ENCODE measurements around the gene RORC. TPM values are rescaled to one million over a fixed set of nuclear protein-coding genes. Genes with fewer than 3 reads are reported as not detected.

The RORC gene
- total RNA-seq, 1 experiment from 2014 or later: 0.26 TPM

DNA sequence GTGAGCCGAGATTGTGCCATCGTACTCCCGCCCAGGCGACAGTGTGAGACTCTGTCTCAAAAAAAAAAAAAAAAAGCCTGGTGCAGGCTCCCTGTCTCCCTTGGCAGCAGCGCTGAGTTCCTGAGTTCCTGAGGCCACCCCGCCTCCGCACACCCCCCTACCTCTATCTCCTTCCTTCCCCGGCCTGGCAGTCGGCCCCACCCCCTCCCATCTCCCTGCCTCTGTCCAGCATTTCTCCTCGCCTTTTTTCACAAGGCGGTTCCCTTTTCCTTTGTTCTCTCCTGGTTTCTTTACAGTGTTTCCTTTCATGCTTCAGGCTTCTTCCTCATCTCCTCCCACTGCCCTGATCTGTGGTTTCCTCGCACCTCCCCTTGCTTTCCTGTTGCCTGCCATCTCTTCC is 2.7 kb downstream of the RORC start:
- H3K27me3 ChIP-seq (ENCODE audit: low read length): no peaks in the 10 kb centered on the region
- ChIA-PET POLR2A (ENCODE audit: unreplicated experiment) (no interaction called here), CTCF (no interaction called here)
- H3K9me3 ChIP-seq (ENCODE audit: low read length): no peaks in the 10 kb centered on the region
- H4K20me1 ChIP-seq (ENCODE audit: low read length): no peaks in the 10 kb centered on the region
- no peaks in the 10 kb centered on the region for H3K36me3 ChIP-seq (ENCODE audit: low read depth, low read length)
- intact Hi-C loops (cut with micrococcal nuclease): no loop called here
- no peaks in the 10 kb centered on the region for H3K9me2 ChIP-seq (replicated peaks; ENCODE audit: low read length)
- H3K9ac ChIP-seq (ENCODE audit: low read length): no peak overlapping the region
- DNase-seq (peak; percentile 62), ATAC-seq (peak; percentile 65)
- H3K4me1 ChIP-seq (ENCODE audit: insufficient read depth, low read length): peaks cover 8% of the 10 kb centered on the region; the same call in 1 of the 2 replicates
- no peak for TF ChIP-seq EZH2 (IDR thresholded peaks at IDR 0.05; ENCODE audit: low read length, unreplicated experiment)
- no peak for TF ChIP-seq EZH2phosphoT487 (IDR thresholded peaks at IDR 0.05; ENCODE audit: borderline replicate concordance, low read length)
- TF ChIP-seq, protein P1, sequence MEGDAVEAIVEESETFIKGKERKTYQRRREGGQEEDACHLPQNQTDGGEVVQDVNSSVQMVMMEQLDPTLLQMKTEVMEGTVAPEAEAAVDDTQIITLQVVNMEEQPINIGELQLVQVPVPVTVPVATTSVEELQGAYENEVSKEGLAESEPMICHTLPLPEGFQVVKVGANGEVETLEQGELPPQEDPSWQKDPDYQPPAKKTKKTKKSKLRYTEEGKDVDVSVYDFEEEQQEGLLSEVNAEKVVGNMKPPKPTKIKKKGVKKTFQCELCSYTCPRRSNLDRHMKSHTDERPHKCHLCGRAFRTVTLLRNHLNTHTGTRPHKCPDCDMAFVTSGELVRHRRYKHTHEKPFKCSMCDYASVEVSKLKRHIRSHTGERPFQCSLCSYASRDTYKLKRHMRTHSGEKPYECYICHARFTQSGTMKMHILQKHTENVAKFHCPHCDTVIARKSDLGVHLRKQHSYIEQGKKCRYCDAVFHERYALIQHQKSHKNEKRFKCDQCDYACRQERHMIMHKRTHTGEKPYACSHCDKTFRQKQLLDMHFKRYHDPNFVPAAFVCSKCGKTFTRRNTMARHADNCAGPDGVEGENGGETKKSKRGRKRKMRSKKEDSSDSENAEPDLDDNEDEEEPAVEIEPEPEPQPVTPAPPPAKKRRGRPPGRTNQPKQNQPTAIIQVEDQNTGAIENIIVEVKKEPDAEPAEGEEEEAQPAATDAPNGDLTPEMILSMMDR (conservative IDR thresholded peaks at IDR 0.05; ENCODE audit: low read depth, low read length): no peak
- peak overlapping the region; percentile 23; the same call in 1 of the 2 replicates for H3K4me3 ChIP-seq (ENCODE audit: low read length)
- H3K27ac ChIP-seq (ENCODE audit: low read length): no peak overlapping the region
- no peaks in the 10 kb centered on the region for H3K79me2 ChIP-seq (ENCODE audit: low read length)
- peak overlapping the region; percentile 49 for H2AFZ ChIP-seq (ENCODE audit: low read length)
- H3K4me2 ChIP-seq (ENCODE audit: low read length): peak overlapping the region; percentile 46
- no peaks in the 10 kb centered on the region for H3F3A ChIP-seq (ENCODE audit: low read length, unreplicated experiment)
- no TSS peak for BruUV-seq (replicated peaks)

DNA sequence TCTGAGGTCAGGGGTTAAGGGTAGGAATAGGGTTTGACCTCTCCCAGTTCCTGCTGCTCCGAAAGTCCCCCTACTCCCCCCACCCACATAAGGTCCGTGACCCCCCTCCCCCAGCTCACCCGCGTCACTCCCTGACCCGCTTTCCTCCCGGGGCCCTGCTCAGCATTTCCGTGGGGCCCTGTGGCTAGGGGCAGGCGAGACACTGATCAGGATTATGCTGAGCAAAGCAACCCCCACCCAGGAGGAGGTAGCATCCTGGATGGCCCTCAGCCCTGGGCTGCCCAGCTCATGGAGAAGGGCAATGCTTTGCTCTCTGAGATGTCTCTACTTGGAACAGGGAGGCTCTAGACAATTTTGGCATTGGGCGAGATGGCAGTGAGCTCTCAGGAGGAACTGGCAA is 3.7 kb downstream of the RORC start:
- no peaks in the 10 kb centered on the region for H3K79me2 ChIP-seq (ENCODE audit: low read length)
- no peaks in the 10 kb centered on the region for H3K27me3 ChIP-seq (ENCODE audit: low read length)
- H3K4me2 ChIP-seq (ENCODE audit: low read length): no peak overlapping the region
- intact Hi-C loops (cut with micrococcal nuclease): no loop called here
- no peak overlapping the region for H3K9ac ChIP-seq (ENCODE audit: low read length)
- ChIA-PET CTCF (no interaction called here), POLR2A (ENCODE audit: unreplicated experiment) (no interaction called here)
- peaks cover 8% of the 10 kb centered on the region; the same call in 1 of the 2 replicates for H3K4me1 ChIP-seq (ENCODE audit: insufficient read depth, low read length)
- no peaks in the 10 kb centered on the region for H4K20me1 ChIP-seq (ENCODE audit: low read length)
- H3K9me3 ChIP-seq (ENCODE audit: low read length): no peaks in the 10 kb centered on the region
- ATAC-seq: no peak
- H3K9me2 ChIP-seq (replicated peaks; ENCODE audit: low read length): no peaks in the 10 kb centered on the region
- no peaks in the 10 kb centered on the region for H3K36me3 ChIP-seq (ENCODE audit: low read depth, low read length)
- no peaks in the 10 kb centered on the region for H3F3A ChIP-seq (ENCODE audit: low read length, unreplicated experiment)
- H3K4me3 ChIP-seq (ENCODE audit: low read length): no peak overlapping the region
- no peak for DNase-seq
- TF ChIP-seq EZH2phosphoT487 (IDR thresholded peaks at IDR 0.05; ENCODE audit: borderline replicate concordance, low read length): no peak
- TF ChIP-seq, protein P1 (conservative IDR thresholded peaks at IDR 0.05; ENCODE audit: low read depth, low read length): no peak
- no peak for TF ChIP-seq EZH2 (IDR thresholded peaks at IDR 0.05; ENCODE audit: low read length, unreplicated experiment)
- H3K27ac ChIP-seq (ENCODE audit: low read length): no peak overlapping the region
- no TSS peak for BruUV-seq (replicated peaks)
- H2AFZ ChIP-seq (ENCODE audit: low read length): no peak overlapping the region

DNA sequence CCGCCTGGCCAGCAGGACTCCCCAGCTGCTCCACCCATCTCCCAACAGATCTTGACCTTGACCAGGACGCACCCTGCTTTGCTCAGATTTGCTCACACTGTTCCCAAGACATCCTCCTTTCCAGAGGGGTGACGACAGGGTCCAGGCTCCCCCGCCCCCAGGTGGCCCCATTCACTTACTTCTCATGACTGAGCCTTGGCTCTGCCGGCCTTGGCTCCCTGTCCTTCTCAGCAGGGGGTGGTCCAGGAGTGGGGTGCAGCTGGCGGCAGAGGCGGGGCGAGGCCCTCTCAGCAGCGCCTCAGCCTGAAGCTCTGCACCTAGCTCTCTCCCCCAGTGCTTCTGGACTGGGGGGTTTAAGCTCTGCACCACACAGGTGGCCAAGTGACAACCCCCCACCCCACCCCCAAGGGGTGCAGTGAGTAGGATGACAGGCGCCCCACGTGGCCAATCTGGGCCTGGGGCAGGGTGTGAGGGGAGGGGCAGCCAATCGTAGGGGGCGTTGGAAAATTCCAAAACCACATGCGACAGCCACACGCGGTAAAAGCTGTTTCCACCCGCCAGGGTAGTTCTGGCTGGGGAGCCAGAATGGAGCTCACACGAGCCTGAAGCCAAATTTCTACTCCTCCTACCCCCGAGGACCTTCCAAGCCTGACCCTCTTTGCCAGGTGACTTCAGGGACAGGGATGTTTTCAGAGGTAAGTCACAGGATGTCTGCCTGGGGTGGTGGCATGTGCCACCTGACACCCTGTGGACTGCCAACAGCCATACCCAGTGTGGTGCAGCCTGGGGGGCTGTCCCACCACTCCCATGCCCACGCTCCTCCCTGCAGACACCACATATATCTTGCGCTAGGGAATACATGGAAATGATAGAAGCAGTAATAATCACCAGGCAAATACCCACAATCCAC is 5.6 kb downstream of the RORC start:
- intact Hi-C loops (cut with micrococcal nuclease): no loop called here
- CTCF ChIA-PET: no interaction called here
- POLR2A ChIA-PET (ENCODE audit: unreplicated experiment): no interaction called here

More for the DNA sequence above, 5.6 kb downstream of the RORC start:
- H4K20me1 ChIP-seq (ENCODE audit: low read length): no peaks in the 10 kb centered on the region
- H3K36me3 ChIP-seq (ENCODE audit: low read depth, low read length): no peaks in the 10 kb centered on the region
- TF ChIP-seq EZH2 (IDR thresholded peaks at IDR 0.05; ENCODE audit: low read length, unreplicated experiment) (no peak), EZH2phosphoT487 (IDR thresholded peaks at IDR 0.05; ENCODE audit: borderline replicate concordance, low read length) (no peak)
- TF ChIP-seq, protein P1 (conservative IDR thresholded peaks at IDR 0.05; ENCODE audit: low read depth, low read length): no peak
- no peak for ATAC-seq
- no peaks in the 10 kb centered on the region; the same call in 1 of the 2 replicates for H3K4me1 ChIP-seq (ENCODE audit: insufficient read depth, low read length)
- H2AFZ ChIP-seq (ENCODE audit: low read length): no peak overlapping the region
- H3K9me3 ChIP-seq (ENCODE audit: low read length): no peaks in the 10 kb centered on the region
- no peaks in the 10 kb centered on the region for H3F3A ChIP-seq (ENCODE audit: low read length, unreplicated experiment)
- no peak overlapping the region for H3K9ac ChIP-seq (ENCODE audit: low read length)
- no TSS peak for BruUV-seq (replicated peaks)
- H3K4me2 ChIP-seq (ENCODE audit: low read length): no peak overlapping the region
- no peak overlapping the region for H3K4me3 ChIP-seq (ENCODE audit: low read length)
- no peak overlapping the region for H3K27ac ChIP-seq (ENCODE audit: low read length)
- no peaks in the 10 kb centered on the region for H3K79me2 ChIP-seq (ENCODE audit: low read length)
- no peaks in the 10 kb centered on the region for H3K27me3 ChIP-seq (ENCODE audit: low read length)
- H3K9me2 ChIP-seq (replicated peaks; ENCODE audit: low read length): no peaks in the 10 kb centered on the region
- no peak for DNase-seq
